Tibial nerve (tissue), 4 donors: ENCODE data around the gene MAGI1. TPM values are rescaled to one million over a fixed set of nuclear protein-coding genes. Genes with fewer than 3 reads are reported as not detected.

Source experiments
- DNase-seq, 2 donors: peaks; one replicate each; pipeline ENCODE4 v3.0.0-alpha.2; 2019; ENCODE audit warnings: low spot score in 2 of 2
- H3K27ac ChIP-seq, 4 donors: fragments of 200-600 bp; sonication (generic) in 3 of 4; one replicate each; pipeline ENCODE4 v1.5.1; 2017 to 2019; ENCODE audit warnings: mild to moderate bottlenecking in 1 of 4
- H3K27me3 ChIP-seq, 2 donors: fragments of 200-600 bp; sonication (generic) in 1 of 2; one replicate each; pipeline versions ENCODE4 v1.5.1 to v1.6.0; 2017 to 2019
- H3K36me3 ChIP-seq, 3 donors: fragments of 200-600 bp; sonication (generic); one replicate each; pipeline ENCODE4 v1.5.1; 2018 to 2019
- H3K4me1 ChIP-seq, 4 donors: fragments of 200-600 bp; sonication (generic) in 3 of 4; one replicate each; pipeline ENCODE4 v1.5.1; 2017 to 2019
- H3K4me3 ChIP-seq, 4 donors: fragments of 200-600 bp; sonication (generic) in 3 of 4; one replicate each; pipeline ENCODE4 v1.5.1; 2017 to 2019; ENCODE audit warnings: mild to moderate bottlenecking in 1 of 4, moderate library complexity in 1 of 4
- H3K9me3 ChIP-seq, 4 donors: fragments of 200-600 bp; sonication (generic) in 3 of 4; one replicate each; pipeline ENCODE4 v1.5.1; 2017 to 2019
- EP300 ChIP-seq, 2 donors: sonication (generic); formaldehyde crosslinking; IDR thresholded peaks; one replicate each; pipeline ENCODE4 v1.6.1; 2017; ENCODE audit warnings: antibody characterized with exemption in 2 of 2, mild to moderate bottlenecking in 1 of 2
- POLR2A ChIP-seq, 2 donors: fragments of 450-650 bp; IDR thresholded peaks; one replicate each; pipeline ENCODE4 v1.6.1; 2017; ENCODE audit warnings: antibody characterized with exemption in 2 of 2, mild to moderate bottlenecking in 2 of 2, moderate library complexity in 2 of 2
- WGBS, 2 donors: methylation state at CpG; one replicate each; pipeline ENCODE4 v1.1.5; 2018; 5-methylcytosine and 5-hydroxymethylcytosine counted together
- total RNA-seq, 4 donors: library from RNA; depleted of rRNA; stranded (reverse); fragments of >200 nt; gene quantifications; one replicate each; pipeline ENCODE4 v1.1.0, GENCODE V29; 2016
- TF ChIP-seq, protein P1 (sequence below), 5 experiments: fragments of 200-600 bp in 3 of 5; fragments of 450-650 bp in 2 of 5; sonication (generic) in 3 of 5; IDR thresholded peaks; one replicate each; pipeline ENCODE4 v1.5.1; 2016 to 2019; ENCODE audit warnings: antibody characterized with exemption in 5 of 5, mild to moderate bottlenecking in 3 of 5, moderate library complexity in 2 of 5

The MAGI1 gene
- total RNA-seq, 4 donors from 2014 or later, result 30.6 to 52.8 (median 36.1) TPM

DNA sequence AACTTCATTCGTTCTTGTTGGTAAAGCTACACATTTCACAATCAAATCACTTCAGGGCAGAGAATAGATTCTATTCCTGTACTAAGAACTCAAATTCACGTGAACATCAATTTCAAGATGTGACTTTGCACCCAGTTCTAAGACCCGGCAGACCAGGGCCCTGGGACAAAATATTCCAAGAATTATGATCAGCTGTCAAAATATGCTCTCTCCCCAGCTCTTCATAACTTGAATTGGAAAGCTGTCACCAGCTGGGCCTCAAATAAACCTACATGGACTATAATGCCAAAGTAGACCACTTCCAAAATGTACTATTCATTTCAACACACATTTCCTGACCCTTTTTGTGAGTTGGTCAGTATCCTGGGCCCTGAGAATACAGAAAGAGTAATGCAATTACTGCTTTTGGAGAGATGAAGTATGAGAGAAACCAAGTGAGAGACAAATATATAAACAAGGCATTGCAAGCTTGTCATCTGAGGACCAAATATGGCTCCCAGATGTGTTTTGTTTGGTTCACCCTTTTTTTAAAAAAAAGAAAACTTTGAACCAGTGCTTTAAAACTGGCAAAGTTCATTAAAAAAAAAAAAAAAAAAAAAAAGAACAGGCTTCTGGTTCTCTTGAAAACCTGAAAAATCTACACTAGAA, 14.9 kb downstream of the MAGI1 start:
- Histone ChIP-seq H3K27ac (no peak overlapping the region), H3K27me3 (no peaks in the 10 kb centered on the region), H3K36me3 (no peaks in the 10 kb centered on the region), H3K9me3 (no peaks in the 10 kb centered on the region), H3K4me1 (no peaks in the 10 kb centered on the region), H3K4me3 (no peak overlapping the region)
- TF ChIP-seq, protein P1, sequence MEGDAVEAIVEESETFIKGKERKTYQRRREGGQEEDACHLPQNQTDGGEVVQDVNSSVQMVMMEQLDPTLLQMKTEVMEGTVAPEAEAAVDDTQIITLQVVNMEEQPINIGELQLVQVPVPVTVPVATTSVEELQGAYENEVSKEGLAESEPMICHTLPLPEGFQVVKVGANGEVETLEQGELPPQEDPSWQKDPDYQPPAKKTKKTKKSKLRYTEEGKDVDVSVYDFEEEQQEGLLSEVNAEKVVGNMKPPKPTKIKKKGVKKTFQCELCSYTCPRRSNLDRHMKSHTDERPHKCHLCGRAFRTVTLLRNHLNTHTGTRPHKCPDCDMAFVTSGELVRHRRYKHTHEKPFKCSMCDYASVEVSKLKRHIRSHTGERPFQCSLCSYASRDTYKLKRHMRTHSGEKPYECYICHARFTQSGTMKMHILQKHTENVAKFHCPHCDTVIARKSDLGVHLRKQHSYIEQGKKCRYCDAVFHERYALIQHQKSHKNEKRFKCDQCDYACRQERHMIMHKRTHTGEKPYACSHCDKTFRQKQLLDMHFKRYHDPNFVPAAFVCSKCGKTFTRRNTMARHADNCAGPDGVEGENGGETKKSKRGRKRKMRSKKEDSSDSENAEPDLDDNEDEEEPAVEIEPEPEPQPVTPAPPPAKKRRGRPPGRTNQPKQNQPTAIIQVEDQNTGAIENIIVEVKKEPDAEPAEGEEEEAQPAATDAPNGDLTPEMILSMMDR (IDR thresholded peaks at IDR 0.05), result no peak
- no peak for TF ChIP-seq POLR2A (IDR thresholded peaks at IDR 0.05)
- no peak for TF ChIP-seq EP300 (IDR thresholded peaks at IDR 0.05)
- WGBS, 2 donors, result 69 to 81% methylated on average over 3 of the region's 3 CpGs
- DNase-seq, result no peak

DNA sequence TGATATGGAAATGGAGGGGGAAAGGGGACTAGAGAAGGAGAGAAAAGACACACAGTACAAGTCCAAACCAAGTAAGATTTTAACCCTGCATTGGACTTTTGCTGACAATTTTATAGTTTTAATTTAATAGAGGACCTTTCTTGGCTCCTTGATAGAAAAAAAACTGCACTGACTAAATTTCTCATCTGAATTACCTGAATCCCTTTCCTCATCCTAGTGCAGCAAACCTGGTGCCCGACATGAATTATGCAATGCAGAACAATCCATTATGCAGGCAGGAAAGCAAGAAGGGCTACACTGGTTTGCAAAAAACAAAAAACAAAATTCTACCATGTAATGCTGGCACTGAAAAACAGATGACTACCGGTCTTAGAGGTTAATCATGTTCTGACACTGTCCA, 15.5 kb downstream of the MAGI1 start:
- no peak for DNase-seq
- H3K27ac ChIP-seq, result no peak overlapping the region
- H3K27me3 ChIP-seq, result no peaks in the 10 kb centered on the region
- WGBS, 2 donors, result 71 to 72% methylated on average over 2 of the region's 2 CpGs
- H3K4me3 ChIP-seq, result no peak overlapping the region
- H3K4me1 ChIP-seq, result no peaks in the 10 kb centered on the region
- TF ChIP-seq EP300 (IDR thresholded peaks at IDR 0.05), result no peak
- TF ChIP-seq, protein P1 (IDR thresholded peaks at IDR 0.05), result no peak
- TF ChIP-seq POLR2A (IDR thresholded peaks at IDR 0.05), result no peak
- H3K9me3 ChIP-seq, result no peaks in the 10 kb centered on the region
- H3K36me3 ChIP-seq, result no peaks in the 10 kb centered on the region

DNA sequence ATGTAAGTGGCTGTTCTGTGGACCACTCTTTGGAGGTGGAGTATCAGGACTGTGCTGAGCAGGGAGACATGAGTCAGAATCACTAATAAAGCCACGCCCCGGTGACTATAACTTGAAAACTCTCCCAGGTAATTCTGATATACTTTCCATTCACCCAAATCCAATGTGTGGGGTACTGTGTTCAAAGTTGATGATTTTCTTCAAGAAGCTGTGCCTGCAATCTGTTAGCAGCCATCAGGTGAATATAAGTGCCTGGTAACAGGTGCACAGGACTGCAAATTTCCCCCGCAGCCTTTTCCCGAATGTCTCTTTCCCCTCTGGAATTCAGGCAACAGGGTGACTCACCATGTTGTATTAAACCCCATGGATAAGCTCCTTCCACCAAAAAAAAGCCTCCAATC, 17.0 kb downstream of the MAGI1 start:
- H3K9me3 ChIP-seq, result no peaks in the 10 kb centered on the region
- H3K36me3 ChIP-seq, result no peaks in the 10 kb centered on the region
- H3K4me1 ChIP-seq, result no peaks in the 10 kb centered on the region
- no peak overlapping the region for H3K27ac ChIP-seq
- DNase-seq, result no peak
- TF ChIP-seq POLR2A (IDR thresholded peaks at IDR 0.05) (no peak), EP300 (IDR thresholded peaks at IDR 0.05) (no peak)
- TF ChIP-seq, protein P1 (IDR thresholded peaks at IDR 0.05), result no peak
- 87 to 88% methylated on average over 4 of the region's 4 CpGs for WGBS, 2 donors
- no peaks in the 10 kb centered on the region for H3K27me3 ChIP-seq
- no peak overlapping the region for H3K4me3 ChIP-seq

DNA sequence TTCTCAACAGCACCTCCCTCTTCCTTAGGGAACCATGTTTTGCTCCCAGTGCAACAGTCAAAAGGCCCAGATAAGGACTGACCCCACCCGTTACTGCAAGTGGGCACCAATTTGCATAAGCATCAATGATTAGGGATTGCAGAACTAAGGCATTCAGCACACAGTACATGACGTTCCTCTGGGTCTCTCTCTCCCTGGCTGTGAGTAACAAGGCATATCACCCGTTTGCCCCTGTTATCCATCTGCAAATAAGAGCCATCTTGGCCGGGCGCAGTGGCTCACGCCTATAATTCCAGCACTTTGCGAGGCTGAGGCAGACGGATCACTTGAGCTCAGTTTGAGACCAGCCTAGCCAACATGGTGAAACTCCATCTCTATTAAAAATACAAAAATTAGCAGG, 18.8 kb downstream of the MAGI1 start:
- DNase-seq, result no peak
- no peaks in the 10 kb centered on the region for H3K36me3 ChIP-seq
- no peak overlapping the region for H3K27ac ChIP-seq
- 80% methylated on average over 8 of the region's 8 CpGs for WGBS, 2 donors
- no peaks in the 10 kb centered on the region for H3K9me3 ChIP-seq
- TF ChIP-seq EP300 (IDR thresholded peaks at IDR 0.05), result no peak
- TF ChIP-seq, protein P1 (IDR thresholded peaks at IDR 0.05), result no peak
- no peak for TF ChIP-seq POLR2A (IDR thresholded peaks at IDR 0.05)
- no peaks in the 10 kb centered on the region for H3K27me3 ChIP-seq
- no peak overlapping the region for H3K4me3 ChIP-seq
- no peaks in the 10 kb centered on the region for H3K4me1 ChIP-seq

DNA sequence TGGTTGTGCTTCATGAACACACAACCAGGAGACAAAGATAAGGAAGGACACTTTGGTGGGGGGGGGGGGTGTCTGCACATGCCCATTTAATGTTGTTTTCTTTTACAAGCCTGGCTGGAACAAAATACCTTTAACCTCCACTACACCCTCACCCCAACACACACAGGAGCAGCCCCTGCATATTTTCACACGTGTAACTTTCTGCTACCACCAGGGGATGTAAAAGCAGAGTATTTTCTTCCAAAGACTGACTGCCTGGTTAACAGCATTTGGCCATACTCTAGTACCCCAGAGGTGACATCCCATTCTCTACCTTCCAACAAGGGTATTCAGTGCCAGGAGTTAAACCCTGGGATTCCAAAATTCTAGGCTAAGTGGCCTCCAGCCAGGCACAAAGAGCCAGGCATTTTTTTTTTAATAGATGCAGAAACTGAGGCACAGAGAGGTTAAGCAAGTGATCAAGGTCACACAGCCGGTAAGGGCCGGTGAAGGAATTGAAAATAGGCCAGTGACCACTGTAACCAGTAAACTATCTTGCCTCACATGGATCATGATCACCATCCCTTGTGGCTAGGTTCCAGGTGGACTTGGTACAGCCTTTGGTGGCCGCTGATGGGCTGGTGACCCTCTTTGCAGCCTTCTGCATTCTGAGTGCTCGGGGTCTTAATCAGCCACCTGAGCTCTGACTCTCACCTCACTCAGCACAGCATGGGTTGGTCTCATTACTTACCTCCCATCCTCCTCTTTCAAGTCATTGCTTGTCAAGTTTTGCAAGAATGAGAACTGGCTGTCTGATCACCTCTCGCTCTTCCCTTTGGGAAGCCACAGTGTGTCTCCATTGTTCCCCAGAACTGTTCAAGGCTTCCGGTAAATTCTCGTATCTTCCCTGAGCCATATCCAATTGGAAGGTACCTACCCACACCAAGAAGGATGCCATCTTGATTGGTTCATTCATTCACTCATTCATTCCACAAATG, 20.4 kb downstream of the MAGI1 start:
- TF ChIP-seq POLR2A (IDR thresholded peaks at IDR 0.05), result no peak
- TF ChIP-seq EP300 (IDR thresholded peaks at IDR 0.05), result no peak
- TF ChIP-seq, protein P1 (IDR thresholded peaks at IDR 0.05), result no peak
- H3K27me3 ChIP-seq, result no peaks in the 10 kb centered on the region
- no peaks in the 10 kb centered on the region for H3K9me3 ChIP-seq
- no peaks in the 10 kb centered on the region for H3K4me1 ChIP-seq
- H3K27ac ChIP-seq, result no peak overlapping the region
- 84 to 87% methylated on average over 8 of the region's 8 CpGs for WGBS, 2 donors
- no peak for DNase-seq
- no peaks in the 10 kb centered on the region for H3K36me3 ChIP-seq
- H3K4me3 ChIP-seq, result no peak overlapping the region
